Measurements from ENCODE around the gene SETD1A.

The SETD1A gene

DNA sequence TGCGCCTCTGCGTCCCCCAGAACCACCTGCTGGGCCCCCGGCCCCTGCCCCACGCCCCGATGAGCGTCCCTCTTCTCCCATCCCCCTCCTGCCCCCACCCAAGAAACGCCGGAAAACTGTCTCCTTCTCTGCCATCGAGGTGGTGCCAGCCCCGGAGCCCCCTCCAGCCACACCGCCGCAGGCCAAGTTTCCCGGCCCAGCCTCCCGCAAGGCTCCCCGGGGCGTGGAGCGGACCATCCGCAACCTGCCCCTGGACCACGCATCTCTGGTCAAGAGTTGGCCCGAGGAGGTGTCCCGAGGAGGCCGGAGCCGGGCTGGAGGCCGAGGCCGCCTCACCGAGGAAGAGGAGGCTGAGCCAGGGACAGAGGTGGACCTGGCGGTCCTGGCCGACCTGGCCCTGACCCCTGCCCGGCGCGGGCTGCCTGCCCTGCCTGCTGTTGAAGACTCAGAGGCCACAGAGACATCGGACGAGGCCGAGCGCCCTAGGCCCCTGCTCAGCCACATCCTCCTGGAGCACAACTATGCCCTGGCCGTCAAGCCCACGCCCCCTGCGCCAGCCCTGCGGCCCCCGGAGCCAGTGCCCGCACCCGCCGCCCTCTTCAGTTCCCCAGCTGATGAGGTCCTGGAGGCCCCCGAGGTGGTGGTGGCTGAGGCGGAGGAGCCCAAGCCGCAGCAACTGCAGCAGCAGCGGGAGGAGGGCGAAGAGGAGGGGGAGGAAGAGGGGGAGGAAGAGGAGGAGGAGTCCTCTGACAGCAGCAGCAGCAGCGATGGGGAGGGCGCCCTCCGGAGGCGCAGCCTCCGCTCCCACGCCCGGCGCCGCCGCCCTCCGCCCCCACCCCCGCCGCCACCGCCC lies 21.8 kb downstream of the SETD1A start:
- no peak for TF ChIP-seq ZFX (IDR thresholded peaks at IDR 0.05)
- TF ChIP-seq, protein P1, sequence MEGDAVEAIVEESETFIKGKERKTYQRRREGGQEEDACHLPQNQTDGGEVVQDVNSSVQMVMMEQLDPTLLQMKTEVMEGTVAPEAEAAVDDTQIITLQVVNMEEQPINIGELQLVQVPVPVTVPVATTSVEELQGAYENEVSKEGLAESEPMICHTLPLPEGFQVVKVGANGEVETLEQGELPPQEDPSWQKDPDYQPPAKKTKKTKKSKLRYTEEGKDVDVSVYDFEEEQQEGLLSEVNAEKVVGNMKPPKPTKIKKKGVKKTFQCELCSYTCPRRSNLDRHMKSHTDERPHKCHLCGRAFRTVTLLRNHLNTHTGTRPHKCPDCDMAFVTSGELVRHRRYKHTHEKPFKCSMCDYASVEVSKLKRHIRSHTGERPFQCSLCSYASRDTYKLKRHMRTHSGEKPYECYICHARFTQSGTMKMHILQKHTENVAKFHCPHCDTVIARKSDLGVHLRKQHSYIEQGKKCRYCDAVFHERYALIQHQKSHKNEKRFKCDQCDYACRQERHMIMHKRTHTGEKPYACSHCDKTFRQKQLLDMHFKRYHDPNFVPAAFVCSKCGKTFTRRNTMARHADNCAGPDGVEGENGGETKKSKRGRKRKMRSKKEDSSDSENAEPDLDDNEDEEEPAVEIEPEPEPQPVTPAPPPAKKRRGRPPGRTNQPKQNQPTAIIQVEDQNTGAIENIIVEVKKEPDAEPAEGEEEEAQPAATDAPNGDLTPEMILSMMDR (conservative IDR thresholded peaks at IDR 0.05) = no peak
- H3K27ac ChIP-seq = no peak overlapping the region

DNA sequence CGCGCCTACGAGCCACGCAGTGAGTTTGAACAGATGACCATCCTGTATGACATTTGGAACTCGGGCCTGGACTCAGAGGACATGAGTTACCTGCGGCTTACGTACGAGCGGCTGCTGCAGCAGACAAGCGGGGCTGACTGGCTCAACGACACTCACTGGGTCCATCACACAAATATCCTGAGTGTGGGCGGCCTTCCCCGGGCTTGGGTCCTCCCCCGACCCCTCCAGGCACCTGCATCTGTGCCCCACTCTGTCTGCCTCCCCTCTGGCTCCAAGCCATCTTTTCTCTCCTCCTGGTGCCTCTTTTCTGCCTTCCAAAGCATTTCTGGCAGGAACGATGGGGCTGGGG lies 22.4 kb downstream of the SETD1A start:
- TF ChIP-seq, protein P1 (conservative IDR thresholded peaks at IDR 0.05) = no peak
- TF ChIP-seq ZFX (IDR thresholded peaks at IDR 0.05) = no peak

DNA sequence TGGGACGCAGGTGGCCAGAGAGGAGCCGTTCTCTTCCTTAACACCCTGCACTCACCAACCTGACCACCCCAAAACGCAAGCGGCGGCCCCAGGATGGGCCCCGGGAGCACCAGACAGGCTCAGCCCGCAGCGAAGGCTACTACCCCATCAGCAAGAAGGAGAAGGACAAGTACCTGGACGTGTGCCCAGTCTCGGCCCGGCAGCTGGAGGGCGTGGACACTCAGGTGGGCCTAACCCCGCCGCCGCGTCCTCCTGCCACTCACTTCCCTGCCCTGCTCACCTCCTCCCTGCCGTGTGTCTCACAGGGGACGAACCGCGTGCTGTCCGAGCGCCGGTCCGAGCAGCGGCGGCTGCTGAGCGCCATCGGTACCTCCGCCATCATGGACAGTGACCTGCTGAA lies 22.9 kb downstream of the SETD1A start:
- no peak overlapping the region for H3K27ac ChIP-seq

More for the DNA sequence above, 22.4 kb downstream of the SETD1A start:
- H3K27ac ChIP-seq = no peak overlapping the region

DNA sequence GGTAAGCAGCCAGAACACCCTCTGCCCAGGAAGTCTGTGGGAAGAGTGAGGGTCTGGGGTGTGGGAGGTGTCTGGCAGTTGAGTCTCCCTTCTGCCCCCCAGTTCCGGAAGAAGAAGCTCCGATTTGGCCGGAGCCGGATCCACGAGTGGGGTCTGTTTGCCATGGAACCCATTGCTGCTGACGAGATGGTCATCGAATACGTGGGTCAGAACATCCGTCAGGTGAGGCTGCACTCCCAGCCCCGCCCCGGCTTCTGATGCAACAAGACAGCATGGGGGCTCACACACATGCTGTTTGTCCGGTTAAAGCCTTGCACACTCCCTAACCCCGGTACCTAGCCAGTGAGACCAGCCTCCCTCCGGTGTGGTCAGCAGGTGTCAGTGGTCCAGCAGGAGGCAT lies 23.4 kb downstream of the SETD1A start:
- TF ChIP-seq ZFX (IDR thresholded peaks at IDR 0.05) = no peak
- TF ChIP-seq, protein P1 (conservative IDR thresholded peaks at IDR 0.05) = no peak
- H3K27ac ChIP-seq = no peak overlapping the region

More for the DNA sequence above, 22.9 kb downstream of the SETD1A start:
- TF ChIP-seq, protein P1 (conservative IDR thresholded peaks at IDR 0.05) = no peak
- no peak for TF ChIP-seq ZFX (IDR thresholded peaks at IDR 0.05)

DNA sequence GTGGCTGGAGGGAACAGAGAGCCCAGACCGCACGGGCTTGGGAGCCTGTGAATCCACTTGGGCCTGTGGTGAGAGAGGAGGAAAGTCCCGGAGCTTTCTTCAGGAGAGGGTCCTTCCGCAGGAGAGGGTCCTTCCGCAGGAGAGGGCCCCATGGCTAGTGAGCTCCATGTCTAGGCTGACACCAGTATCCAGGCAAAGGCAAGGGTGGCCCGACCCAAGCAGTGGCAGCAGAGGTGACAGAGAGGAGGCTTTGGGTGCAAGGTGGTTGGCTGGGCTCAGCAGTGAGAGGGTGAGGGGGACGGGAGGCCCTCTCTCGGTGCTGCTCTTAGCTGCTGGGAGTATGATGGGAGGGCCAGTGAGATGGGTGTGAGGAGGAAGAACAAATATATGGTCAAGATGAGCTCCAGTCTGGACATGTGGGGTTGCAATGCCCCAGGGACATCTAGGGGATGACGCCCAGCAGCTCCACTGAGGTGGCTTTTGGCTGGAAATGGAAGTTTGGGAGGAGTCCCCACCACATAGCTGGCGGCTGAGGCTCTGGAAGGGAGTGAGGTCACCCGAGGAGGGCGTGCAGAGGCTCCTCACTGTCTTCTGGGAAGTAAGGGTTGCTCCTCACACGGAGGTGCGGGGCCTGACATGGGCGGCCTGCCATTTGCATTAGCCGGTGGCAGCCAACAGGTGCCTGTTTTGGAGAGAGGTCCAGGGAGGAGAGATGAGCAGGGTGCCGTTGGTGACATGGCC lies 25.2 kb downstream of the SETD1A start:
- no peak for TF ChIP-seq ZFX (IDR thresholded peaks at IDR 0.05)
- TF ChIP-seq, protein P1 (conservative IDR thresholded peaks at IDR 0.05) = no peak
- no peak overlapping the region for H3K27ac ChIP-seq

DNA sequence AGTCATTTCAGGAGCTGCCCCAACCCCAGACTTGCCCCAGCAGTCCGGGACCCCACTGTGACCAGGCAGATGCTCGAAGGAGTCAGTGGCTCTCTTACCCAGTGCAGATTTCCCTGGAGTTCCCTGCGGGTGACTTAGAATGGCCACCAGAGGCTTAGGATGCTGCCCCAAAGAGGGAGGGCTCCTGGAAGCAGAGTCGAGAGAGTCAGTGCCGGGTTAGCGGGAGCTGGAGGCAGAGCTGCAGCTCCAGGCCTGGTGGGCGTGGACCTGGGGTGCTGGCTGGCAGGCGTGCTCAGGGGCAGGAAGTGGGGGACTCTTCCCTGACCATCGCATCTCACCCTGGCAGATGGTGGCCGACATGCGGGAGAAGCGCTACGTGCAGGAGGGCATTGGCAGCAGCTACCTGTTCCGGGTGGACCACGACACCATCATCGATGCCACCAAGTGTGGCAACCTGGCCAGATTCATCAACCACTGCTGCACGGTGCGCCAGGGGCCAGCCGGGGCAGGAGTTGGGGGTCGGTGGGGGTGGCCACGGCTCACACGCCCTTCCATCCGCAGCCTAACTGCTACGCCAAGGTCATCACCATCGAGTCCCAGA lies 25.8 kb downstream of the SETD1A start:
- TF ChIP-seq, protein P1 (conservative IDR thresholded peaks at IDR 0.05) = no peak
- no peak for TF ChIP-seq ZFX (IDR thresholded peaks at IDR 0.05)
- H3K27ac ChIP-seq = no peak overlapping the region
